ENCODE data around the gene TMEM62.
"Not testable (repeated sequence)": the region's sequence is repeated elsewhere in the genome, so short reads cannot be mapped to it uniquely, and the experiment has no call there.

GRCh38 chr15:43198556-43198955 is 65.2 kb downstream of the TMEM62 start:
- TF ChIP-seq POLR2A, TAF1 (IDR thresholded peaks at IDR 0.05; ENCODE audit: low read depth, low read length): not testable (repeated sequence)
